SK-N-SH (cell line): ENCODE measurements around the gene CERCAM.

Experiments used
- CTCF ChIP-seq: fragments of 200-600 bp; sonication (generic); IDR thresholded peaks from 2 replicates; pipeline ENCODE4 v1.6.1; 2017; ENCODE audit warnings: antibody characterized with exemption, mild to moderate bottlenecking, moderate library complexity
- EP300 ChIP-seq, 2 experiments: IDR thresholded peaks; 2 replicates each; pipeline versions ENCODE4 v1.4.0 to v1.6.1; 2012; ENCODE audit warnings: borderline replicate concordance in 1 of 2, low read depth in 1 of 2, low read length in 1 of 2

- TF ChIP-seq EP300 (IDR thresholded peaks at IDR 0.05; ENCODE audit: borderline replicate concordance in 1 of 2, low read depth in 1 of 2, low read length in 1 of 2): no peak
- TF ChIP-seq CTCF: no peak
Observed at GRCh38 chr9:128392302-128393144, 28.1 kb upstream of the CERCAM start.
